ENCODE results near the gene SKIC2. TPM values are rescaled to one million over a fixed set of nuclear protein-coding genes. Genes with fewer than 3 reads are reported as not detected.

The SKIC2 gene
- 52.8 and 85.6 TPM in 2 replicates for total RNA-seq

DNA sequence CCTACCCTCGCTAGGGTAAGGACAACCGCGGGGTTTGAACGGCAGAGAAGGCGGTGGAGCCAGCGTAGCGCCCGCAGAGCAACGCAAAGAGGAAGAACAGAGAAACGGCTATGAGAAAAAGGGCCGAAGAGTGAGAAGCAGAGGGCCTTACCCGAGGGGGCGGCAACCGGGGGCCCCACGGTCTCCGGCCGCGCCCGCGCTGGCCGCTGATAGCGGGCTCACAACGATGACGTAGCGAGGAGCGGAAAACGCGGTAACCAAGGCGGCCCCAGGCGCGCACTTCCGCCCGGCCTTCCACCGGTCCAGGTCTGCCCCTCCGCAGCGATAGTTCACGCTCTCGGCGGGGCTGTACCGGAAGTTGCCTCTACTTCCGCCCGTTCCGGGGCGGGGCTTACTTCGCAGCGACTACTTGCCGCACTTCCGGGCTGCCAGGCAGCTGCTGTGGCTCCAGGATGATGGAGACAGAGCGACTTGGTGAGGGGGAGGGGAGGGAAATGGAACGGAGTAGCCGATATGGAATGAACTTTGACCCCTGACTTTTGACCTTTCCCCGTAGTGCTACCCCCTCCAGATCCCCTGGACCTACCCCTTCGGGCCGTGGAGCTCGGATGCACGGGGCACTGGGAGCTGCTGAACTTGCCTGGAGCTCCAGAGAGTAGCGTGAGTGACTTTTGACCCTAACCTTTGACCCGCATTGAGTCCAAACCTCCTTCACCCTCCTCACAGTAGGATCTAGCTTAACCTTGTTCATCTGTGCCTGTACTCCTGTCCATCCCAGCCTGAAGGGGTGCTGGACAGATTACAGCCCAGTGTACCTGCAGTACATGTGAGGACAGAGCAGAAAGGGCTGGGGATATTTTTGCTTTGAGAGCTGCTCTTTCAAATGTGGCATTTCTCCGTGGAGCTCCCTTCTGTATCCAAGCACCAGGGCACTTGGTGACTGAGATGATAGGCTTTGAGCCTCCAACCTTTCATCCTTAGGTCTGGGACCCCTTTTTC lies at the start of gene SKIC2, which contains the start of gene NELFE:
SKIC2 (plus strand) TSS at position 435 of the 999 bp plus-strand sequence; CDS start at position 453, 18 bp downstream.
NELFE (minus strand) TSS at position 231 of the 999 bp plus-strand sequence. CDS start 525 bp downstream, outside the sequence.

DNA sequence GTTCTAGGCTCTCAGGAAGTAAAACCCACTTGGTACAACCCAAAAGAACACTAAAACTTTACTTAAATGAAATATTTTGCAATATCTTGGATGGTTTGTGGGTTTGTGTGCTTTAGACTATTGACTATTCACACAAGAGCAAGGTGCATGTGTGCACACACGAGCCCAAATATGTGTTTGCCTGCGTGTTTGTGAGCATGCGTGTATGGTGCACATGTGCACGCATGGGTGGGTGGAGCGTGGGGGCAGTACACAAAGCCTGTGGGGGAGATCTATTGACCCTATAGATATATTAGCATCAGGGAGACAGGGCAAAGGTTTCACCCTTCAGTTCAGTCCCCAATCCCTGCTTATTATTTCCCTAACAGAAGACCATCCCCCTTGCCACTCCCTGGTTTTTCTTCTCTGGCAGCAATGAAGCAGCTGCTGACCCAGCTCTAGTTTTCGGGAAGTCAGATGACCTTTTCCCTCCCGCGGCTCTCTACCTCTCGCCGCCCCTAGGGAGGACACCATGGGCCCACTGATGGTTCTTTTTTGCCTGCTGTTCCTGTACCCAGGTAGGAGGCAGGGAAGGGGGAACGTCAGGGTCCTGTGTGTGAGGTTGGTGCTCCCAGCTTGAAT lies 31.6 kb upstream of the SKIC2 start, which contains the start of gene C2:
C2 (plus strand) TSS at position 476 of the 621 bp plus-strand sequence; CDS start at position 512, 36 bp downstream.

DNA sequence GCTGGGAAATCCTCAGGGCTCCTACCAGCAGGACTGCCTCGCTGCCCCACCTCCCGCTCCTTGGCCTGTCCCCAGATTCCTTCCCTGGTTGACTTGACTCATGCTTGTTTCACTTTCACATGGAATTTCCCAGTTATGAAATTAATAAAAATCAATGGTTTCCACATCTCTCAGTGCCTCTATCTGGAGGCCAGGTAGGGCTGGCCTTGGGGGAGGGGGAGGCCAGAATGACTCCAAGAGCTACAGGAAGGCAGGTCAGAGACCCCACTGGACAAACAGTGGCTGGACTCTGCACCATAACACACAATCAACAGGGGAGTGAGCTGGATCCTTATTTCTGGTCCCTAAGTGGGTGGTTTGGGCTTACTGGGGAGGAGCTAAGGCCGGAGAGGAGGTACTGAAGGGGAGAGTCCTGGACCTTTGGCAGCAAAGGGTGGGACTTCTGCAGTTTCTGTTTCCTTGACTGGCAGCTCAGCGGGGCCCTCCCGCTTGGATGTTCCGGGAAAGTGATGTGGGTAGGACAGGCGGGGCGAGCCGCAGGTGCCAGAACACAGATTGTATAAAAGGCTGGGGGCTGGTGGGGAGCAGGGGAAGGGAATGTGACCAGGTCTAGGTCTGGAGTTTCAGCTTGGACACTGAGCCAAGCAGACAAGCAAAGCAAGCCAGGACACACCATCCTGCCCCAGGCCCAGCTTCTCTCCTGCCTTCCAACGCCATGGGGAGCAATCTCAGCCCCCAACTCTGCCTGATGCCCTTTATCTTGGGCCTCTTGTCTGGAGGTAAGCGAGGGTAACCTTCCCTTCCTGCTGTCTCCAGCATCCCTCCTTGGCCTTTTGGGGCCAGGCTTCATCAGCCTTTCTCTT lies 13.2 kb upstream of the SKIC2 start, which contains the start of gene CFB:
CFB (plus strand) TSS at position 589 of the 863 bp plus-strand sequence; CDS start at position 716, 127 bp downstream.

DNA sequence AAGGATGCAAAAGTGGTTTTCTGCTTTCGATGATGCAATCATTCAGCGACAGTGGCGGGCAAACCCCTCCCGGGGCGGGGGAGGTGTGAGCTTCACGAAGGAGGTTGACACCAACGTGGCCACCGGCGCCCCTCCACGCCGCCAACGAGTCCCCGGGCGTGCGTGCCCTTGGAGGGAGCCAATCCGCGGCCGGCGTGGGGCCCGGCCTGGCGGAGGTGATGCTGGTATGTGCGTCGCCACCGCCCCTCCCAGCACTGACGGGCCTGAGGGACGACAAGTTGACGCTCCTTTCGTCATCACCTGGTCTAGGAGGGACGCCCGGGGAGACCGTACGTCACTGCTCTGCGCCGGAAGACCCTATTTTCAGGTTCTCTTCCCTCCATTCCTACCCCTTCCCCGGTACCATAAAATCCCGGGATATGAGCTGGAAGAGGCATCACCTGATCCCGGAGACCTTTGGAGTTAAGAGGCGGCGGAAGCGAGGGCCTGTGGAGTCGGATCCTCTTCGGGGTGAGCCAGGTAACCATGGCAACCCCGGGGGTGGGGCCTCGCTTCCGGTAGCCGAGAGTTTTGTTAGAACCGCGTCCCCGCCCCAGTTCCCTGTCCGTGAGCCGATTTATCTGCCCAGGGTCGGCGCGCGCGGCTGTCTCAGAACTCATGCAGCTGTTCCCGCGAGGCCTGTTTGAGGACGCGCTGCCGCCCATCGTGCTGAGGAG lies 13.2 kb downstream of the SKIC2 start, which contains the start of gene DXO:
DXO (minus strand) TSS at position 146 of the 716 bp plus-strand sequence. CDS start 463 bp downstream, outside the sequence.

DNA sequence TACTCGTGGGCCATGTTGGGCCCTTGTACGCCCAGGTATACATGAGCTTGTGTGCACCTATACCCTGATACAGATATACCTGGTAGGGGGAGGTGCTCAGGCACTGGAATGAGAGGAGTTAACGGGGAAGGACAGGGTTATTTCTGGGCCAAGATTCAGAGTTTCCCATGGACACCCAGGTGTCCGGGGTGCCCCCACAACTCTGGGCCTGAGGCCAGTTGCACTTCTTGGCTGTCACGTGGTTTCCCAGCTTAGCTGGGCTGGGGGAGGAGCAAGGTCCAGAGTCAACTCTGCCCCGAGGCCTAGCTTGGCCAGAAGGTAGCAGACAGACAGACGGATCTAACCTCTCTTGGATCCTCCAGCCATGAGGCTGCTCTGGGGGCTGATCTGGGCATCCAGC lies 22.8 kb downstream of the SKIC2 start, which contains the start of gene C4A:
C4A (plus strand) TSS at position 314 of the 400 bp plus-strand sequence; CDS start at position 365, 51 bp downstream.

DNA sequence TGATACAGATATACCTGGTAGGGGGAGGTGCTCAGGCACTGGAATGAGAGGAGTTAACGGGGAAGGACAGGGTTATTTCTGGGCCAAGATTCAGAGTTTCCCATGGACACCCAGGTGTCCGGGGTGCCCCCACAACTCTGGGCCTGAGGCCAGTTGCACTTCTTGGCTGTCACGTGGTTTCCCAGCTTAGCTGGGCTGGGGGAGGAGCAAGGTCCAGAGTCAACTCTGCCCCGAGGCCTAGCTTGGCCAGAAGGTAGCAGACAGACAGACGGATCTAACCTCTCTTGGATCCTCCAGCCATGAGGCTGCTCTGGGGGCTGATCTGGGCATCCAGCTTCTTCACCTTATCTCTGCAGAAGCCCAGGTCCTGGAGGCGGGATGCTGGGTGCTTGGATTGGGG lies 55.6 kb downstream of the SKIC2 start, which contains the start of gene C4B:
C4B (plus strand) TSS at position 249 of the 400 bp plus-strand sequence; CDS start at position 300, 51 bp downstream.

Other genes with a start within 250 kb of the SKIC2 start
- not detected in 2 replicates for gene LY6G6D, start 243.8 kb upstream of the SKIC2 start, total RNA-seq
- not detected in 2 replicates for gene LY6G6C, start 237.4 kb upstream of the SKIC2 start, total RNA-seq
- gene MPIG6B, start 235.8 kb upstream of the SKIC2 start, total RNA-seq: not detected in 2 replicates
- 63.1 and 65.7 TPM in 2 replicates for gene DDAH2, start 229.9 kb upstream of the SKIC2 start, total RNA-seq
- 1,096 and 1,127 TPM in 2 replicates for gene CLIC1, start 222.6 kb upstream of the SKIC2 start, total RNA-seq
- gene MSH5, start 219.2 kb upstream of the SKIC2 start, total RNA-seq: 7.8 and 16.7 TPM in 2 replicates
- gene SAPCD1, start 196.5 kb upstream of the SKIC2 start, total RNA-seq: 1.8 and 2.3 TPM in 2 replicates
- under 0.01 TPM in 1 of 2 replicates, not detected in the other for gene VWA7, start 181.8 kb upstream of the SKIC2 start, total RNA-seq
- gene VARS1, start 163.4 kb upstream of the SKIC2 start, total RNA-seq: 102 and 105 TPM in 2 replicates
- 85.3 and 118 TPM in 2 replicates for gene LSM2, start 152.2 kb upstream of the SKIC2 start, total RNA-seq
- gene HSPA1L, start 143.9 kb upstream of the SKIC2 start, total RNA-seq: 0.29 and 0.35 TPM in 2 replicates
- gene HSPA1A, start 143.6 kb upstream of the SKIC2 start, total RNA-seq: 38.1 and 41.2 TPM in 2 replicates
- 59.4 and 73.5 TPM in 2 replicates for gene HSPA1B, start 131.4 kb upstream of the SKIC2 start, total RNA-seq
- 71.2 and 73.9 TPM in 2 replicates for gene NEU1, start 96.4 kb upstream of the SKIC2 start, total RNA-seq
- gene SLC44A4, start 80.2 kb upstream of the SKIC2 start, total RNA-seq: 0.18 TPM in 1 of 2 replicates, not detected in the other
- 44.7 and 47.9 TPM in 2 replicates for gene EHMT2, start 61.5 kb upstream of the SKIC2 start, total RNA-seq
- gene ZBTB12, start 57.1 kb upstream of the SKIC2 start, total RNA-seq: 2.0 and 2.3 TPM in 2 replicates
- gene C2, start 31.5 kb upstream of the SKIC2 start, total RNA-seq: 1.4 and 2.0 TPM in 2 replicates
- gene CFB, start 13.1 kb upstream of the SKIC2 start, total RNA-seq: 0.86 and 1.6 TPM in 2 replicates
- 133 and 192 TPM in 2 replicates for gene NELFE, start 204 bp upstream of the SKIC2 start, total RNA-seq
- 12.7 and 16.1 TPM in 2 replicates for gene DXO, start 13.0 kb downstream of the SKIC2 start, total RNA-seq
- gene C4A, start 22.9 kb downstream of the SKIC2 start, total RNA-seq: 5.0 and 8.1 TPM in 2 replicates
- 3.7 and 6.6 TPM in 2 replicates for gene C4B, start 55.6 kb downstream of the SKIC2 start, total RNA-seq
- 1.4 TPM in 1 of 2 replicates, not detected in the other for gene CYP21A2, start 79.2 kb downstream of the SKIC2 start, total RNA-seq
- gene TNXB, start 150.2 kb downstream of the SKIC2 start, total RNA-seq: 0.29 and 1.4 TPM in 2 replicates
- 20.4 and 21.3 TPM in 2 replicates for gene ATF6B, start 169.1 kb downstream of the SKIC2 start, total RNA-seq
- 4.4 and 10.4 TPM in 2 replicates for gene FKBPL, start 171.1 kb downstream of the SKIC2 start, total RNA-seq
- gene PRRT1, start 192.8 kb downstream of the SKIC2 start, total RNA-seq: not detected in 2 replicates
- 13.5 and 21.3 TPM in 2 replicates for gene PPT2, start 195.0 kb downstream of the SKIC2 start, total RNA-seq
- 1.2 TPM in 1 of 2 replicates, not detected in the other for gene EGFL8, start 205.4 kb downstream of the SKIC2 start, total RNA-seq
- gene AGPAT1, start 216.9 kb downstream of the SKIC2 start, total RNA-seq: 67.0 and 69.8 TPM in 2 replicates
- 48.2 and 69.5 TPM in 2 replicates for gene RNF5, start 219.2 kb downstream of the SKIC2 start, total RNA-seq
- 2.3 and 5.5 TPM in 2 replicates for gene AGER, start 225.1 kb downstream of the SKIC2 start, total RNA-seq
- gene PBX2, start 231.0 kb downstream of the SKIC2 start, total RNA-seq: 34.3 and 34.9 TPM in 2 replicates
- gene GPSM3, start 233.5 kb downstream of the SKIC2 start, total RNA-seq: 6.6 and 9.9 TPM in 2 replicates

Data from myometrial cell (primary cell).